Sigmoid colon (tissue), 4 donors: ENCODE data around the gene SPINK4.
A peak's percentile ranks its signal among the peaks of the same experiment; 100 is the strongest.

Source experiments
- EP300 ChIP-seq, 4 donors: sonication (generic); formaldehyde crosslinking; IDR thresholded peaks; one replicate each; pipeline ENCODE4 v1.6.1; 2017; ENCODE audit warnings: antibody characterized with exemption in 4 of 4
- POLR2A ChIP-seq, 2 donors: fragments of 450-650 bp; IDR thresholded peaks; one replicate each; pipeline ENCODE4 v1.6.1; 2016; ENCODE audit warnings: antibody characterized with exemption in 2 of 2, mild to moderate bottlenecking in 2 of 2, moderate library complexity in 2 of 2
- TF ChIP-seq, protein P1 (sequence below), 4 experiments: fragments of 450-650 bp in 3 of 4; fragments of 200-600 bp in 1 of 4; IDR thresholded peaks; one replicate each; pipeline ENCODE4 v1.5.1; 2016 to 2019; ENCODE audit warnings: antibody characterized with exemption in 4 of 4, mild to moderate bottlenecking in 3 of 4, moderate library complexity in 2 of 4

DNA sequence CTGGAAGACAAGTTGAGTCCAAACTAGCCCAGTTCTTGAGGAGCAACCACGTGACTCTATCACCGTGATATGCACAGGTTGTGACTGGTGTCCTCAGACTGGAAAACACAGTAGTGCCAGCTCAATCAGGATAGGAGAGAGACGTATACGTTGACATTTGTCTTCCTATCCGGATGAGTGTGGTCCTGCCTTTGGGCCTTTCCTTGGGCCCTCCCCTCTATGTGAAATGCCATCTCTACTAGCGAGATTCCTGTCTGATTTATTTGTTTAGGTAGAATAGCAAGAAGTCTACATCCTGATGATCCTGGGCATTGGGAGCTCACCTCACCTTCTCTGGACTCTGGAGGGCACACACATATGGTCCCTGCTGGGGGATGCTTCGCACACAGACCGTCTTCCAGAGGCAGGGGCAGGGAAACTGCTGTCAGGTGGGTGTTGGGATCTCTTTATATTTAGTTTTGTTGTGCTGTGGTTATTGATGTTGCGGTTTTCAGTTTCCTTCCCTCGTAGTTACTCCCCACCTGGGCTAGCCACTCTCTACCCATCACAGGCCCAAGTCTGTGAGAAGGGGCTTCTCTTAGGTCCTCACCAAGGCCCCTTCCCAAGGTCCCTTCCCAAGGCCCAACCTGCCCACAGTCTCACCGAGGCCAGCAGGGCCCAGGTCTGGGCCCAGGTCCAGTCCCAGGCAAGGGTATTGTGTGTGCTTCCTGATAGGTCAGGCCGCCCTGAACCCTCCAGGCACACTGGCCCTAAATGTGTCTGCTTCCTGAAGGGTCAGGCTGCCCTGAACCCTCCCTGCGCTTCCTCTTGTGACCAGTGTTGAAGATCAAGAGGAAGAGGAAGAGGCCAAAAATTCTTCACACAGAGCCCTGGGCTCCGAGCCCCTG lies 19.0 kb upstream of the SPINK4 start:
- TF ChIP-seq, protein P1, sequence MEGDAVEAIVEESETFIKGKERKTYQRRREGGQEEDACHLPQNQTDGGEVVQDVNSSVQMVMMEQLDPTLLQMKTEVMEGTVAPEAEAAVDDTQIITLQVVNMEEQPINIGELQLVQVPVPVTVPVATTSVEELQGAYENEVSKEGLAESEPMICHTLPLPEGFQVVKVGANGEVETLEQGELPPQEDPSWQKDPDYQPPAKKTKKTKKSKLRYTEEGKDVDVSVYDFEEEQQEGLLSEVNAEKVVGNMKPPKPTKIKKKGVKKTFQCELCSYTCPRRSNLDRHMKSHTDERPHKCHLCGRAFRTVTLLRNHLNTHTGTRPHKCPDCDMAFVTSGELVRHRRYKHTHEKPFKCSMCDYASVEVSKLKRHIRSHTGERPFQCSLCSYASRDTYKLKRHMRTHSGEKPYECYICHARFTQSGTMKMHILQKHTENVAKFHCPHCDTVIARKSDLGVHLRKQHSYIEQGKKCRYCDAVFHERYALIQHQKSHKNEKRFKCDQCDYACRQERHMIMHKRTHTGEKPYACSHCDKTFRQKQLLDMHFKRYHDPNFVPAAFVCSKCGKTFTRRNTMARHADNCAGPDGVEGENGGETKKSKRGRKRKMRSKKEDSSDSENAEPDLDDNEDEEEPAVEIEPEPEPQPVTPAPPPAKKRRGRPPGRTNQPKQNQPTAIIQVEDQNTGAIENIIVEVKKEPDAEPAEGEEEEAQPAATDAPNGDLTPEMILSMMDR (IDR thresholded peaks at IDR 0.05): no peak
- no peak for TF ChIP-seq POLR2A (IDR thresholded peaks at IDR 0.05)
- peak in 1 of 4 donors; percentile 64 for TF ChIP-seq EP300 (IDR thresholded peaks at IDR 0.05)
